HCT116 (cell line): ENCODE data around the gene MNAT1.

Source experiments
- ATF3 ChIP-seq: IDR thresholded peaks from 2 replicates; pipeline ENCODE4 v1.6.1; 2012
- CTCF ChIP-seq, 3 experiments: fragments of 200-600 bp in 1 of 3; sonication (generic) in 1 of 3; IDR thresholded peaks in 2 of 3; conservative IDR thresholded peaks in 1 of 3; 2 replicates each; pipeline ENCODE4 v1.5.1; 2012 to 2017; ENCODE audit warnings: low read depth in 2 of 3, low read length in 2 of 3, antibody characterized with exemption in 1 of 3, borderline replicate concordance in 1 of 3, control low read depth in 1 of 3, mild to moderate bottlenecking in 1 of 3, mixed read lengths in 1 of 3, mixed run types in 1 of 3, moderate library complexity in 1 of 3; ENCODE audit not compliant: insufficient read depth in 1 of 3
- EZH2phosphoT487 ChIP-seq: fragments of 200-600 bp; IDR thresholded peaks from 2 replicates; pipeline ENCODE4 v1.6.1; 2018; ENCODE audit warnings: antibody characterized with exemption, borderline replicate concordance
- MAX ChIP-seq: IDR thresholded peaks from 2 replicates; pipeline ENCODE4 v1.6.1; 2012
- REST ChIP-seq: IDR thresholded peaks from 2 replicates; pipeline ENCODE4 v1.6.1; 2012; ENCODE audit warnings: low read depth
- SRF ChIP-seq: IDR thresholded peaks from 2 replicates; pipeline ENCODE4 v1.6.1; 2012; ENCODE audit warnings: low read depth

GRCh38 chr14:60970146-60970545 lies 235.6 kb downstream of the MNAT1 start:
- no peak for TF ChIP-seq SRF
- no peak for TF ChIP-seq REST
- TF ChIP-seq CTCF (IDR thresholded peaks at IDR 0.05 in 2 of 3, conservative IDR thresholded peaks at IDR 0.05 in 1 of 3; ENCODE audit: borderline replicate concordance in 1 of 3, insufficient read depth in 1 of 3, low read depth in 2 of 3, low read length in 2 of 3) = no peak
- no peak for TF ChIP-seq EZH2phosphoT487
- TF ChIP-seq ATF3 = no peak
- TF ChIP-seq MAX = no peak
